ENCODE measurements around the gene ENOSF1.
A peak's percentile ranks its signal among the peaks of the same experiment; 100 is the strongest.

The ENOSF1 gene

DNA sequence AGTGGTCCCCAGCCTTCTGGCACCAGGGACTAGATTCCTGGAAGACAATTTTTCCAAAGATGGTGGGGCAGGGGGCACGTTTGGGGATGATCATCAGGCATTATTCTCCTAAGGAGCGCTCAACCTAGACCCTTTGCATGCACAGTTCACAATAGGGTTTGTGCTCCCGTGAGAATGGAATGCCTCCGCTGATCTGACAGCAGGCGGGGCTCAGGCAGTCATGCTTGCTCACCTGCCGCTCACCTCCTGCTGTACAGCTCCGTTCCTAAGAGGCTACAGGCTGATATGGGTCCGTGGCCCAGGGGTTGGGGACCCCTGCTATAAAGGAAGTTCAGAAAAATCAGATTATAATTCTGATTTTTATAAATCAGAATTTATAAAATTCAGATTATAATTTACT is 77.3 kb downstream of the ENOSF1 start:
- FAIRE-seq (no peak), DNase-seq (ENCODE audit: low spot score) (no peak)

GRCh38 chr18:634551-635045 is 77.8 kb downstream of the ENOSF1 start:
- FAIRE-seq (no peak), DNase-seq (ENCODE audit: low spot score) (no peak)

DNA sequence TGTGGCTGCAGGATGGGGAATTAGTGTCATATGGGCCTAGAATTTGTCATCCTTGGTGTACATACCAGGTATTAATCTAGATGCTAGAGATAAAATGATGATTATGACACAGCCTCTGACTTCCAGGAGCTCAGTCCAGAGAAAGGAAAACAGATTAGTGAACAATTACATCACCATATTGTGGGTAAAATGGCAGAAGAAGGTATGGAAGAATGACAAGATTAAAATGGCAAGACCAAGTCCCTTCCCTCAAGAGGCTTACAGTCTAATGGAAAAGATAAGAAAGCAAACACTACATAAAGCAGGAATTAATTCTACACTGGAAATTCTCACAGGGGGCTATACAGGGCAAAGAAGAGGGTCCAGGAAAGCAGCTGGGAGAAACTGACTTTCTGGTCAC is 80.9 kb downstream of the ENOSF1 start:
- no peak for FAIRE-seq
- DNase-seq (ENCODE audit: low spot score): no peak

DNA sequence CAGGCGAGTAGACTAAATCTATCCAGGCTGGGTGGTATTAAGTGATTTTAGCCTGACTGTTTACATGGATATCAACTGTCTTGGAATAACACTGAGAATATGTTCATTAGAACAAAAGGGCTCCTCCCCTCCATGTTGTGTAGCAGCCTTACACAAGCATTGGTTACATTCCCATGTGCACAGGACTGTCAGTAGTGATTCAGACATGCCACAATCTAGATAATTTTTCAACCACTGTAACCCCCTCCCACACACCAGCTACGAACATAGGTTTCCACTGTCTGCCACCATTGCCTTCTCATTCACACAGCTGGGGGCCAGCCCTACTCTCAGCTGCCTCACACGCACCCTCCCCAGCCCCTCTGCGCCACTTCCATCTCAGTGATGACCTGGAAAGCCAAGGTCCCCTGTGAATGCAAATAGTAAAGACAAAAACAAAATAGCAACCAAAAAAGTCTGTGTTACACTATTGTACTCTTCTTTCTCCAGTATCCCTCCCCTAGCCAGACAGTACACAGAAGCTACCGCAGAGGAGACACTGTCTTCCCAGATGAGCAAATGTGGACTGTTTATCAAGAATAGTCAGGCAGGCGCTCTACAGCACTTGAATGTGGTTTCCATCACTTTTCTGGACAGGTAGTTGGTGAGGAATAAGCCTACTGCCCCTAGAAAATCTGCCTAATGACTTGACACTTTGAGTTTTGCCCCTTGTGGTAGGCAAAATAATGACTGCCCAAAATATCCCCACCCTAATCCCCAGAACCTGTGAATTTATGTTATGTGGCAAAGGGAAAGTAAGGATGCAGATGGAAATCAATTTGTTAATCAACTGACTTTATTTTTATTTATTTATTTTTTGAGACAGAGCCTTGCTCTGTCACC is 82.9 kb downstream of the ENOSF1 start:
- DNase-seq (ENCODE audit: low spot score): no peak
- FAIRE-seq: no peak

DNA sequence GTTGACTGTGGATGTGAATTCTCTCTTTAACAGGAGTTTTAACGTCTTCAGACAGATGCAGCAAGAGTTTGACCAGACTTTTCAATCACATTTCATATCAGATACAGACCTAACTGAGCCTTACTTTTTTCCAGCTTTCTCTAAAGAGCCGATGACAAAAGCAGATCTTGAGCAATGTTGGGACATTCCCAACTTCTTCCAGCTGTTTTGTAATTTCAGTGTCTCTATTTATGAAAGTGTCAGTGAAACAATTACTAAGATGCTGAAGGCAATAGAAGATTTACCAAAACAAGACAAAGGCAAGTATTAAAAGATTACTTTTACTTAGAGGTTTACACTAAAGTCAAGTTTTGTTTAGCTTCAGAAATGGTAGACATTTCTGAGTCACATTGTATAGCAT is 85.2 kb downstream of the ENOSF1 start:
- DNase-seq (ENCODE audit: low spot score) (no peak), FAIRE-seq (no peak)

- DNase-seq (ENCODE audit: low spot score) (peak; percentile 32), FAIRE-seq (peak; percentile 20)
Observed at GRCh38 chr18:623761-624620, 88.4 kb downstream of the ENOSF1 start.

DNA sequence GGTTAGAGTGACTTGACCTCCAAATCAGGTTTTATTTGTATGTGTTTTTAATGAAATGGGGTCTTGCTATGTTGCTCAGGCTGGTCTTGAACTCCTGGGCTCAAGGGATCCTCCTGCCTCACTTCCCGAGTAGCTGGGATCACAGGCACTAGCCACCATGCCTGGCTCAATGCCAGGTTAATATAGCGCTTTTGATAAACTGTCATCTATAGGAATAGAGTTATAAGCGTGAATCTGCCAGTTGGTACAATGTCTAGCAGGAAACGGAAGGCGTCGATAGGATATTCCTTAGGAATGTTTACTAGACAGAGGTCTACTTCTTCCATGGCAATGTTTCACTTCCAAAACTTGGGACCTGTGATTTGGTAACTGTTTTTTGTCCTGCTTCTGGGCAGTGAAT is 90.1 kb downstream of the ENOSF1 start:
- DNase-seq (ENCODE audit: low spot score) (no peak), FAIRE-seq (no peak)

- DNase-seq (ENCODE audit: low spot score) (no peak), FAIRE-seq (no peak)
Observed at GRCh38 chr18:621291-622043, 91.0 kb downstream of the ENOSF1 start.
